CD1c-positive myeloid dendritic cell (primary cell): ENCODE data around the gene RESP18.

ENCODE experiments used
- DNase-seq: peaks from one replicate; pipeline ENCODE4 v3.0.0-alpha.2; 2016; ENCODE audit errors: extremely low spot score

RESP18 gene

DNA sequence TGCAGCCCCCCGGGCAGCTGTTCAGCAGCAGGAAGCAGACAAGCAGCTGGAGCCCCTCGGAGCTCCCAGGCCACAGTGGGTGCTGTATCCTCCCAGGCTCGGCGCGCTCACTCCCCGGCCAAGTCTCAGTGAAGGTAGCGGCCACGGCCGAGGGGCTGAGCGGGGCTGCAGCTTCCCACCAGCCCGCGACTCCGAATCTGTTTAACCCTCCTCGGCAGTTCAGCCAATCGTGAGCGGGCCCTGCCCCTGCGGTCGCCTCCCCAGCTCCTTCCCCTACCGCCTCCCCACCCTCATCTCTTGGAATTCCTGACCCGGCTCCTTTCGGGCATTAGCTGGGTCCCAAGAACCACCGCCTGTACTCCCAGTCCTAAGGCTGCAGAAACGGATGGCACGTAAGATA is at the start of gene RESP18:
RESP18 (minus strand) TSS at position 203 of the 400 bp plus-strand sequence.
- no peak for DNase-seq

DNA sequence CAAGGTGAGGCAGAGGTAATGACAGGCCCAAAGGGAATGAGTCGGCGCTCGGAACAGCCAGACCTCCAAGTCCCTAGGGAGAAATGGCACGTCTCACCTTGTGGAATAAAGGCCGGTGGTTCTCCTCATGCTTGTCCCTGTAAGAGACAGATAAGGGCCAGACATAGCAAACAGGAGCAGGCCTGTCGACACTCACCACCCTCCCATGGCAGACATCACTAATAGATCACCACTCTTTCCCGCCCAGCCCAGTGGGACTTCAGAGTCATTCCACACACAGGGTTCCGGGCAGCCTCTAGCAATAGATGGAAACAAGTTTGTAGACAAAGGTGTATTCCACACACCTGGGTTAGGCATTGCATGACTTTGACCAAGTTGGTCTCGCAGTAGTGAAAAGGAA is 48.9 kb upstream of the RESP18 start:
- DNase-seq: no peak

DNA sequence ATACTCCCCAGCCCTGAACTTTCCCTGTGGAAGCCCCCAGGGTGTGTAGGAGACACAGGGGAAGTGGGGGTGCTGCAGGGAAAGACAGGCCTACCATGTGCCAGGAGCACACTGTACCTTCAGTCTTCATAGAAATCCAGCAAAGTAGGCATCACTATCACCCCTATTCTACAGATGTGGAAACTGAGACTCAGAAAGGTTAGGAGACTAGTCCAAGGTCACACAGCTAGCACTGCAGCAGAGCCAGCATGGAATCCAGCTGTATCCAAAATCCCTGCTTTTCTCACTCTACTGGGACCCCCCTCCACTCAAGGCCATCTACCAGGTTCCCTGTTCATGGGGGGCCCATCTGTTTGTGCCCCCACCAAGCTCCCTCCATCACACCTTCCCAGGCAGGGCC is 48.4 kb upstream of the RESP18 start:
- no peak for DNase-seq

DNA sequence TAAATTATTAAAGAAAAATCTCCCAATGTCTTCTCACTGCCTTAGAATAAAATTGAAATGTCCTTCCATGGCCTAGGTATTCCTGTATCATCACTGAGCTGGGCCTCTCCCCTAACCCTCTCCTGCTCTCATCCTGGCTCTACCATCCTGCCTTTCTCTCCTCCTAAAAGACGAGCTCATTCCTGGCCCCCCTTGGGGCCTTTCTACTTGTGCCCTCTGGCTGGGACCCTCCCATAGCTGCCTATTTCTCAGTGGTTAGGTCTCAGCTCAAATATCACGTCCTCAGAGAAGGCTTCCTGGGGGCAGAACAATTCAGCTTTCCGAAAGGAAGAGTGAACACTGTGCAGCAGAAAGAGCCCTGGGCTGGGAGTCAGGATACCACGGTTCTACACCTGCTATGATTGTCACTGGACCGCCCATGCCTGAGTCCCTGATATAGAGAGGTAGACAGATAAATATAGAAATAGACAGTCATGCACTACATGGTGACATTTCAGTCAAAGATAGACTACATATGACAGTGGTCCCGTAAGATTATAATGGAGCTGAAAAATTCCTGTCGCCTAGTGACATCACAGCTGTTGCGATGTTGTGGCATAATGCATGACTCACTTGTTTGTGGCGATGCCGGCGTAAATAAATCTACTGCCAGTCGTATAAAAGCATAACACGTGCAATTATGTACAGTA is 45.8 kb upstream of the RESP18 start:
- no peak for DNase-seq

DNA sequence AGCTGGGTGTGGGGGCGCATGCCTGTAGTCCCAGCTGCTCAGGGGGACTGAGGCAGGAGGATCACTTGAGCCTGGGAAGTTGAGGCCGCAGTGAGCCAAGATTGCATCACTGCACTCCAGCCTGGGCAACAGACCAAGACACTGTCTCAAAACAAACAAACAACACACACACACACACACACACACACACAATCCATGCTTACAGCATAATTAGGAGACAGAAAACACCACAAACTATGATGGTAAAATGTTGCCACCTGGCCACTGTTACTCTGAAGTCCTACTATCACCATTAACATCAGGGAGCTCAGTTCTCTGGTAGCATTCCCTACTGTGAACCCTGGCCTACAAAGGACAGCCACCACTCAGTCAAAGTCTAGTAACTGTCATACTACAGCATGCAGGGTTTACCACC is 36.9 kb upstream of the RESP18 start:
- DNase-seq: no peak

DNA sequence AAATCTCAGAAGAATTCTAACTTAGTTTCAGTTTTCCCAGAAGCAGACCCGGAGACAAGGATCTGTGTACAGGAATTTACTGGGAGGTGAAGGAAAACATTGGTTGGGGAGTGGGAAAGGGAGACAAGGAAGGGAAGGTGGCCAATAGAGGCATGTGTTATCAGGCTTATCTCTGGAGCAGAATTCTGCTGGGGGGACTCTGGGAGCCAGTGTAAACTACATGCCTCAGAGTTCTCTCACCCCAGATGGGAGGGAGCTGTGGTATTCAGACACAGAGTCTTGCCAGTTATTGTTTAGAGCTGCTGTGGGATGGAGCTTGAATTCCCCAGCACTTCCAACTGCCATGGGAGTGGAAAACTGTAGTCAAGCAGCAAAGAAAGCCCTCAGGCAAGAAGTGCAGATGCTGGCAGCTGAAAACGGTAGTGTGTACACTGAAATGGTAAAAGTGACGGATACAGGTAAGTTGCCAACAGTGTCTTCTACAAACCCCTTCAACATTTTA is 36.2 kb upstream of the RESP18 start:
- no peak for DNase-seq

DNA sequence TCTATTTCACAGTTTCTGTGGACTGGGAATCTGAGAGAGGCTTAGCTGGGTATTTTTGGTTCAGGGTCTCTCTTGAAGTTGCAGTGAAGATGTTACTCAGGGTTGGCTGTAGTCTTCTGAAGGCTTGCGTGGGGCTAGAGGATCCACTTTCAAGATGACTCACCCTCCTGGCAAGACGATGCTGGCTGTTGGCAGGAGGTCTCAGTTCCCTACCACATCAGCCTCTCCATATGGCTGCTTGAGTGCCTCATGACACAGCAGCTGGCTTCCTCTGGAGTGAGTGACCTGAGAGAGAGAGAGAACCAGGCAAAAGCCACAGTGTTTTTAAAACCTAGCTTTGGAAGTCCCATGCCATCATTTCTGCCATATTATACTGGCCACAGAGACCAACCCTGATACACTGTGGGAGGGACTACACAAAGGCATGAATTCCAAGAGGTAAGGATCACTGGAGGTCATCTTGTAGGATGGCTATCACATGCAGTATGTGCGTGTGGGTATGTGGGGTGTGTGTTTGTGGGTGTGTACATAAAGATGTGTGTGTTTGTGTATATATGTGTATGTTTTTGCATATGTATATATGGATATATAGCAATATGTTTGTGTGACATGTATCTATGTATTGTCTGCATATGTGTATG is 30.1 kb upstream of the RESP18 start:
- DNase-seq: peak; percentile 90

DNA sequence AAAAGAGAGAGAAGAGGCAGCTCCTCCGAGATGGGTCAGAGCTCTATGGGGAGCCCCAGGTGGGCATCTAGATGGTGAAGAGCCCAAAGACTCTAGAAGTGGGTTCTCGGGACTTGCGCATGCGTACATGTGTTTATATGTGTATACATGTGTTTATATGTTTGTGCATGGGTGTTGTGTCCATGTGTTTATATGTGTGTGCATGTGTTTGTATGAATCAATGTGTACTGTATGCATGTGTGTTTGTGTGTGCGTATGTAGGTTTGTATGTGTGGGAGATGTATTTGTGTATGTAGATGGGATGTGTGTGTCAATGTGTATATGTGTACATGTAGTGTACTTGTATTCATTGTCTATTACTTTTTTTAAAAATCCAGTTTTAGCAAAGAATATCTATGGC is 29.5 kb upstream of the RESP18 start:
- no peak for DNase-seq

DNA sequence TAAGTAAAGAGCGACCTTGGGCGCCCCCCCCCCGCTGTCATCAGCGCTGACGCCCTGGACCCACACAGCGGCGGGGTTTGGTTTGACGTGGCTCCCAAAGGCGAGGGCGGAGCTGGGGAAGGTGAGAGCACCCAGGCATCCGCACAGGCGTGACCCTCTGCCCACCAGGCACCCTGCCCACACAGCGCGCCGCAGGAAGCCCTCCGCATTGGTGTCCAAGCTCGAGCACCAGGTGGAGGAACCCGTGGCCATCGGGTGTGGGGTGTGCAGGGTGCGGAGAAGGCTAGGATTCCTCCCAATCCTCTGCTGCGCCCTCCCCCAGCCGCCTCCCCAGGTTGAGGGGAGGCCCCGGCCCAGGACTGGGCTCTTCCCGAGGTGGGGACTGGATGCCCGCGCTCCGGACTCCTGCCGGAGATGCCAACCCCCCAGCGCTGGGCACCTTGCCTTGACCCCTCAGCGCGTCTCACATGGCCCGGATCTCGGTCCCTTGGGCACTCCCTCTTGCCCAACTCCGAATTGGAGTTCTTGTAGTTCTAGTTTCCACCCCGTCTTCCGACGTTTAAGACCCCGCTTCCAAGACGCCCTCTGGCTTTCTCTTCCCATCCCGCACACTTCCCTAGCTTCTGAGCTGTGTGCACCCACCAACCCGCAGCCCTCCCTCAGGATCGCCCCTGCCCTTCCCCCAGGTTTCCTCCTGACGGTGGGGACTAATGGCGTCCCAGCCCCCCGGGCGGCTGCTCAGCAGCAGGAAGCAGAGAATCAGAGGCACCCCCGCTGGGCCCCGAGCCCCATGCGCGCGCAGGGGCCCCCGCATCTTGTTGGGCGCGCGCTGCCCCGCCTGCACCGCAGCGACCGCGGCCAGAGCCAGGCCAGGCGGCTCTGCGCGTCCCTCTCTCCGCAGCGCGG is 25.9 kb upstream of the RESP18 start:
- peak; percentile 53 for DNase-seq

DNA sequence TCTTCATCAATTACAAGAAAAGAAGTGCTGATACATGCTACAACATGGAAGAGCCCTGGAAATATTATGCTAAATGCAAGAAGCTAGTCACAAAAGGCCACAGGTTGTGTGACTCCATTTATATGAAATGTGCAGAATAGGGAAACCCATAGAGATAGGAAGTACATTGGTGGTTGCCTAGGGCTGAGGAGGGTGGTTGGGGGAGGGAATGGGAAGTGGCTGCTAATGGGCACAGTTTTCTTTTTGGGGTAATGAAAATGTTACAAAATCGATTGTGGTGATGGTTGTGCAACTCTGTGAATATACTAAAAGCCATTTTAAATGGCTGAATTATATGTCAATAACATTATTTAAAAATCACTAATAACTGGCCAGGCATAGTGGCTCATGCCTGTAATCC is 24.3 kb upstream of the RESP18 start:
- peak; percentile 83 for DNase-seq

DNA sequence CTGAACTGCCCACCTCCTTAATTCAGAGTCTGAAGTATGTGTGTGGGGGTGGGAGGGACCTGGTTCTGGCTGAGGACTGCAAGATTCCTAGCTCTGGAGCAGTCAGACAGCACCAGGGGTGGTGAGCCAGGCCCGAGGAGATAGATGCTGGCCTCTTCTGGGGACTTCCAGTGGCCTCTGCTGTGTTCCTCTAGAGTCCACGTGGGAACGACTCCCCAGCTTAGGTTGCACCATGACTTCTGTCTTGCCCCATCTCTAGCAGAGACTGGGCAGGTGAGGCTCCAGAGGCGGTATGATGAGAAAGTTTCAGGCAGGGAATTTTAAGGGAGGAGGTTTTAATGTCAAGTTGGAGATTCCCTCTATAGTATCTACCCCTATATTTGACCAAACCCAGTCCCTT is 22.0 kb upstream of the RESP18 start:
- DNase-seq: no peak

DNA sequence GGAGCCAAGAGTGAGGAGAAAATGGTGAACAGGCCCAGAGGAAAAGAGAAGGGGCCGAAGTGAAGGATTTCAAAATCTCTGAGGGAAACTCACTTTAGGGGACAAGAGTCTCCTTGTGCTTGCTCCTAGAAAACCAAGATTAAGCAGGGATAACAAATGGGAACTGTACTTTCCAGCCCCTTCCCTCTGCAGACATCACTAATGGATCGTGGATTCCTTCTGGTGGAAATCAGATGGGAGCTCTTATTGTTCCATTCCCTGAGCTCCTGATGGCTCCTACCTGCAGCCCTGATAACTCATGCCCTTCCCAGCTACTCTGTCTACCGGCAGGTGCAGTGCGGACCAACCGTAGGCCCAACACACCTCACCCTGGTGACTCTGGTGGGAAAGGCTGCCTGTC is 20.6 kb upstream of the RESP18 start:
- DNase-seq: no peak

DNA sequence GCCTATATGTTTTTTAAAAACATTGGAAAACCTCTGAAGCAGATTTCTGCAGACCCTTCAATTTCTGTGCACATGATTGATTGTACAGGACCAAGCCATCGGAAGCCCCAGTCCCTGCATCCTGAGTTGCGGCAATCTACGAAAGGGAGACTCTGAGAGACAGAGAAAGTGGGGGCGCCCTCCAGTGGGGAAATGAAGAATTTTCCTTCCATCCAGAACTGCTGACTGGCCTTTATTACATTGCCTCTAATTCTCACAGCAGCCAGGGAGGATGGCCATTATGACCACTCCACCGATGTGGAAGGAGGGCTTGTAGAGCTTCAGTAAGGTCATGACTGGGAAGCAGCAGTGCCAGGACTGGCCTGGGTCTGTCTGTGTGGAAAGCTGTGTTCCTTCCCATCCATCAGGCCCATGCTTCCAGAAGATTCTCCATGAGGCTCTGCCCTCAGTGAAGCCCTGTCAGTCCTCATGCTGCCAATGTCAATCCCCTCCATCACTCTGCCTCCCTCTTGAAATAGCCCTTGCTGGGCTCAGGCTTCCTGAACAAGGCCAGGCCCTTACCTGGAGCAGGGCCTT is 20.0 kb upstream of the RESP18 start:
- DNase-seq: peak; percentile 84

DNA sequence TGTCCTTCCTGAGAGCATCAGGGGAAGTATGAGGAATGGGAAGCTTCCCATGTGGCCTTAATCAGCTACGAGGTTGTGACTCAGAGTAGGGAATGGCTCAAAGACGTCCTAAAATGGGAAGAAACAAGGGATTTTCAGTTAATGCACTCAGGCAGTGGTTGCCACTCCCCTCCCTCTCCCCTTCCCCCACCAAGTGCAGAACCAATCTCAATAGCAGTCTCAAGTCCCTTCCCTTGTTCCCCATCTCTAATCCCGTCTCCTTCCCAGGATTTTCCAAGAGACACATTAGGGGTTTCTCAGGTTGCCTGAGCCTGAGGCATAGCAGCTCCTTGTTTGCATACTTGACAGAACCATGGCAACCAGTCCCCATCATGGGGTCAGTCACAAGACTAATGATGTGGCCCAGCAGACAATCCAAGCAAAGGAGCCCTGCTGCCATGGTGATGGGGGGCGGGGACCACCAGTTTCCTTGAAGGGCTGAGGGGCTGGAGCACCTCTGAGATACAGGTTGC is 18.2 kb upstream of the RESP18 start:
- peak; percentile 55 for DNase-seq

DNA sequence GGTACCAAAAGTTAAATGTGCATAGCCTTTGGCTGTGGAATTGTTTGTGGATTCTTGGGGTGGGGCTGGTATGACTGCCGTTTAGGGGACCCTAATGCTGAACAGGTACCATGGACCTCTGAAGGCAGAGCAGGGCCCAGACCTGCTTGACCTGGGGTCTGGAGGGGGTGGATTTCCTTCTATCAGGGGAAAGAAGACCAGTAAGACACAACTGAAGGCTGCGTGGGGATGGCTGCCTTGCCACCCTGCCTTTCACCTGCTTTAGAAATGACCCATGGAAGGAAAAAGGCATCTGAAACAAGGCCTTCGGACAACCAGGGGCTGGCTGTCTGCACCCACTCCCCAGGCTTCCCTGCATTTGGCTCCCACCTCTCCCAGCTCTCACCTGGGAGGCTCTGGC is 17.7 kb upstream of the RESP18 start:
- no peak for DNase-seq

DNA sequence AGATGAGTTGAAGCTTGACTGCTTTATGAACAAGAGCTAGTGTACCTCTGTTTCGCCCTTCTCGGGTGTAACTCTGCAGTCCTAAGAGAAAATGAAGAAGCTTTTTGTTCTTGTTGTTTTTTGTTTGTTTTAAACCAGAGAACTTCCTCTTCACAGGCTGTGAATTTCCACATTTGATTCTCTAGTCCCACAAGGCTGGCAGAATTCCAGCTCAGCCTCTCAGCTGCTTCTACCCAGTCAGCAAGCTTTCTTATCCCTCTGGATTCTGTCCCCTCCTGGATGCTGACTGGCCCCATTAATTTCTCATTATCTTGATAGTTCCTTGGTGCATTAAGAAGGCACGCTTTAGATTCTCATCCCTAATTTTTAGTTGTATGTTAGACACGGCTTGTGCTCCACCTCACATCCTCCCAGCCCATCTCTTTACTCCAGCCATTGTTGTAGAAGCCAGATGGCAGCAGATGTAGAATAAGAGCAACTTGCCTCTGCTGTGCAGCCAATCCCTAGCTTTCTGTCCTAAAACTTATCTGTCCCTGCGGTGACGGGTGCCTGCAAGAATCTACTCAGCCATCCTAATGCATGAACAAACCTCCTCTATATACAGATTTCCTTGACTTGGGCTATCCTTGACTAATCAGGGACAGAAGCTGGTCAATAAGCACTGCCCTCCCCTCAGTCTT is 12.3 kb upstream of the RESP18 start:
- peak; percentile 84 for DNase-seq

DNA sequence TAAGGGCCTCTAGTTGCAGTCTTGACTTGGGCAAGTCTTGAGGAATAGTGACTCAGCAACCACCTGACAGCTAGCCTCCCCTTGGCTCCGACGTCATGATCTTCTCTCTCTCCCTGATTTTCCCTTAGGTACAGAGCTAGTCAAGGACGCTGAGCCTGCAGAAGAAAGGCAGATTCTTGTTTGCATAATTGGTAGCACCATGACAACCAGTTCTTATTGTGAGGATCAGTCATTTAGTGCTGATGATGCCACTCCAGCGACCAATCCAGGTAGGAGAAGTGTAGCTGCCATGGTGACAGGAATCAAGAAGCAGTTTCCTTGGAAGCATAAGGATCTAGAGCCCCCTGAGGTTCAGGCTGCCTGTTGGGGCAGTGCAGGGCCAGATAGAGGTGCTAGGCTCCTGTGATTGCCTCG is 2.8 kb upstream of the RESP18 start:
- DNase-seq: no peak

DNA sequence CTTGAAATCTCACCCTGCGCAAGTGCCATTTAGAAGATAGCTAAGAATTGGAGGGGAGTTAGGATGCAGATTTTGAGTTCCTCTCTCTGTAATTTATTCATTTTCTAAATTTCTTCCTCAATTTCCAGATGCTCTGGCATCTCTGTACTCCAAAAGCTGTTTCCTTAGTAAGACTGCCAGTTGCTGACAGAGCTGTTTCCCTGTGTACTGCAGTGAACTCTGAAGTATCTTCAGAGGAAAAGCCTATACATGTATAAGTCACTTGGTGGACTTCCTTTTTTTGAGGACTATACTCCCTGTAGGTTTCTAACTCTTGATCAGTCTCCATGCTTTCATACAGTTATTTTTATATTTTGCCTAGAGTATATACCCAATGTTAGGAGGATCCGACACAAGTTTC is 1.5 kb upstream of the RESP18 start:
- DNase-seq: peak; percentile 38

DNA sequence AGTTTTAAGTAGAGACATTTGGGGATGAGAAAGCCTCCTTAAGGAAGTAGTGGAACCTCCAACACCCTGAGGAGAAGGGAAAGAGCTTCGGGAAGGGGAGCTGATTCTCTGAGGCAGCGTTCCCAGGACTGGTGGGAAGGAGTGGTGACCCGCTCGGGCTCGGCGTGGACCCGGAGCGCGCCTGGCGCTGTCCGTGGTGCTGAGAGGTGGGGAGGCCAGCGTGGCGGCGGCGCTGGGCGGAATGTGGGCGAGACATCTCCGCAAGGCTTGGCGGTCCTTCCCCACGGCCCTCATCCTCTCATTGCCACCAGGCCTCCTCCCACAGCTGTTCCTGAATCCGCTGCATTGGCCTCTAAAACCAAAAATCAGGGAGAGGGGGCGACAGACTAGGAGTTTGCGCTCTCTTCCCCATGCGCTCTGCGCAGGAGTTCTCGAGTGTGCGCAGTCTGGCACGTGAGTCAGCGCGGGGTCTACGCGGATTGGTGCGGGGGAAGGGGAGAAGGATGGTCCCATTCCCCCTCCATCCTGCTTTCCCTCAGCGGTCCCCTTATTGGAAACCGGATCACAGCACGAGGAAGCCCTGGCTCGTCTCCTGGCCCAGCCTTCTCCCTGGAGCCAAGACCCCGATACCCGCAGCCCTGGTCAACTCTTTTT is 857 bp downstream of the RESP18 start:
- peak; percentile 57 for DNase-seq

DNA sequence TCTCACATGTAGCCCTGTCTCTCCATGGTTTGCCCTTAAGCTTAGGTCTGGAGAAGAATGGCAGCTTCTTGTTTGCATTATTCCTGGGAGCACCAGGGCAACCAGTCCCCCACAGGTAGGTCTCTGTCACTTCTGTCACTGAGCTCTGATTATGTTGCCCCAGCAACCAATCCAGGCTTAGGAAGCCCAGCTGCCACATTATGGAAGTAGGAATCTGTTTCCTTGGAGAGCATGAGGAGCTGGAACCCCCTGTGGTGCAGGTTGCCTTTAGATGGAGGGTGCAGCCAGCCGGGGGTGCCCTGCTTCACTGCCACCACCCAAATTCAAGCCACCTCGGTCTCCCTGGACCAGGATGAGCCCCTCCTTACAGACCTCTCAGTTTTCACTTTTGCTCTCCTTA is 4.8 kb downstream of the RESP18 start:
- no peak for DNase-seq
